Measurements from ENCODE around the gene KCNH1. TPM values are rescaled to one million over a fixed set of nuclear protein-coding genes. Genes with fewer than 3 reads are reported as not detected.
"Not testable (repeated sequence)": the region's sequence is repeated elsewhere in the genome, so short reads cannot be mapped to it uniquely, and the experiment has no call there.

Gene KCNH1
- total RNA-seq, 1 donor from 2014 or later = 15.5 TPM

GRCh38 chr1:211066781-211067384 is 67.1 kb downstream of the KCNH1 start:
- no peak overlapping the region for H3K4me3 Mint-ChIP-seq (ENCODE audit: unreplicated experiment)
- Histone ChIP-seq H3K36me3 (ENCODE audit: insufficient read depth, low read length) (no peaks in the 10 kb centered on the region), H3K79me2 (ENCODE audit: insufficient read depth, low read length) (no peaks in the 10 kb centered on the region), H3K27ac (ENCODE audit: low read depth, low read length) (no peak overlapping the region), H3K4me2 (ENCODE audit: low read length) (no peak overlapping the region), H2AFZ (ENCODE audit: low read depth, low read length) (no peak overlapping the region), H3K27me3 (ENCODE audit: insufficient read depth, low read length) (no peaks in the 10 kb centered on the region), H3K9me3 (ENCODE audit: insufficient read depth, low read depth, low read length) (no peaks in the 10 kb centered on the region), H3K9ac (ENCODE audit: low read length) (no peak overlapping the region), H4K20me1 (ENCODE audit: insufficient read depth, low read length) (no peaks in the 10 kb centered on the region), H3K4me1 (ENCODE audit: insufficient read depth, low read length) (no peaks in the 10 kb centered on the region), H3K4me3 (ENCODE audit: insufficient read depth, low read depth, low read length) (no peak overlapping the region)
- H3K4me1 Mint-ChIP-seq (ENCODE audit: low read depth, unreplicated experiment) = no peaks in the 10 kb centered on the region
- no peak for DNase-seq (ENCODE audit: low read depth)
- H3K27ac Mint-ChIP-seq (ENCODE audit: unreplicated experiment) = no peak overlapping the region
- H3K9me3 Mint-ChIP-seq (ENCODE audit: unreplicated experiment) = no peaks in the 10 kb centered on the region
- H3K27me3 Mint-ChIP-seq (ENCODE audit: low read depth, unreplicated experiment) = no peaks in the 10 kb centered on the region
- no peak for FAIRE-seq
- H3K36me3 Mint-ChIP-seq (ENCODE audit: low read depth, unreplicated experiment) = peaks cover 18% of the 10 kb centered on the region
- TF ChIP-seq EZH2 (IDR thresholded peaks at IDR 0.05; ENCODE audit: insufficient read depth, low read length) (no peak), CTCF (IDR thresholded peaks at IDR 0.05; ENCODE audit: insufficient read depth, low read depth, low read length) (no peak)

GRCh38 chr1:211041838-211042237 is 92.1 kb downstream of the KCNH1 start:
- not testable (repeated sequence) for H3K4me2 ChIP-seq (ENCODE audit: low read length); H3K4me3 Mint-ChIP-seq (ENCODE audit: unreplicated experiment); H3K9ac ChIP-seq (ENCODE audit: low read length); H3K36me3 ChIP-seq (ENCODE audit: insufficient read depth, low read length); H3K9me3 Mint-ChIP-seq (ENCODE audit: unreplicated experiment); H3K9me3 ChIP-seq (ENCODE audit: insufficient read depth, low read depth, low read length); DNase-seq (ENCODE audit: low read depth); H3K27ac ChIP-seq (ENCODE audit: low read depth, low read length); H3K36me3 Mint-ChIP-seq (ENCODE audit: low read depth, unreplicated experiment); H4K20me1 ChIP-seq (ENCODE audit: insufficient read depth, low read length); H3K79me2 ChIP-seq (ENCODE audit: insufficient read depth, low read length); H3K27ac Mint-ChIP-seq (ENCODE audit: unreplicated experiment); H3K4me1 ChIP-seq (ENCODE audit: insufficient read depth, low read length); H3K4me1 Mint-ChIP-seq (ENCODE audit: low read depth, unreplicated experiment); FAIRE-seq; H3K27me3 Mint-ChIP-seq (ENCODE audit: low read depth, unreplicated experiment); H3K27me3 ChIP-seq (ENCODE audit: insufficient read depth, low read length); H2AFZ ChIP-seq (ENCODE audit: low read depth, low read length); H3K4me3 ChIP-seq (ENCODE audit: insufficient read depth, low read depth, low read length)

GRCh38 chr1:211037095-211037494 is 96.9 kb downstream of the KCNH1 start:
- Histone ChIP-seq H3K79me2 (ENCODE audit: insufficient read depth, low read length) (no peaks in the 10 kb centered on the region), H3K36me3 (ENCODE audit: insufficient read depth, low read length) (no peaks in the 10 kb centered on the region), H4K20me1 (ENCODE audit: insufficient read depth, low read length) (no peaks in the 10 kb centered on the region), H3K4me2 (ENCODE audit: low read length) (peak overlapping the region; percentile 55), H3K4me3 (ENCODE audit: insufficient read depth, low read depth, low read length) (no peak overlapping the region), H3K9ac (ENCODE audit: low read length) (peak overlapping the region; percentile 60), H3K27me3 (ENCODE audit: insufficient read depth, low read length) (no peaks in the 10 kb centered on the region), H3K4me1 (ENCODE audit: insufficient read depth, low read length) (peaks cover 20% of the 10 kb centered on the region), H2AFZ (ENCODE audit: low read depth, low read length) (peak overlapping the region; percentile 87), H3K27ac (ENCODE audit: low read depth, low read length) (peak overlapping the region; percentile 93), H3K9me3 (ENCODE audit: insufficient read depth, low read depth, low read length) (no peaks in the 10 kb centered on the region)
- TF ChIP-seq CTCF (IDR thresholded peaks at IDR 0.05; ENCODE audit: insufficient read depth, low read depth, low read length) = no peak
- TF ChIP-seq EZH2 (IDR thresholded peaks at IDR 0.05; ENCODE audit: insufficient read depth, low read length) = no peak
- Mint-ChIP-seq H3K27ac (ENCODE audit: unreplicated experiment) (peak overlapping the region; percentile 95), H3K27me3 (ENCODE audit: low read depth, unreplicated experiment) (no peaks in the 10 kb centered on the region), H3K36me3 (ENCODE audit: low read depth, unreplicated experiment) (peaks cover 12% of the 10 kb centered on the region), H3K9me3 (ENCODE audit: unreplicated experiment) (peaks cover 5% of the 10 kb centered on the region), H3K4me1 (ENCODE audit: low read depth, unreplicated experiment) (peaks cover 24% of the 10 kb centered on the region), H3K4me3 (ENCODE audit: unreplicated experiment) (no peak overlapping the region)
- FAIRE-seq = peak; percentile 69
- DNase-seq (ENCODE audit: low read depth) = peak; percentile 94

Data from astrocyte (in vitro differentiated cells and primary cell).